HEK293T (cell line): Measurements from ENCODE around the gene PDZD2.

ENCODE experiments used
- BHLHE40 ChIP-seq: fragments of 450-650 bp; IDR thresholded peaks from 2 replicates; pipeline ENCODE4 v1.6.1; 2016; ENCODE audit warnings: mild to moderate bottlenecking, moderate library complexity, borderline replicate concordance
- L3MBTL2 ChIP-seq: fragments of 450-650 bp; conservative IDR thresholded peaks from 2 replicates; pipeline ENCODE4 v1.6.1; 2016; ENCODE audit warnings: mild to moderate bottlenecking
- NFRKB ChIP-seq: fragments of 450-650 bp; IDR thresholded peaks from 2 replicates; pipeline ENCODE4 v1.6.1; 2016; ENCODE audit warnings: mild to moderate bottlenecking, moderate library complexity
- ZNF384 ChIP-seq: fragments of 450-650 bp; IDR thresholded peaks from 2 replicates; pipeline ENCODE4 v1.6.1; 2016

- TF ChIP-seq BHLHE40 = no peak
- TF ChIP-seq NFRKB = no peak
- no peak for TF ChIP-seq ZNF384
- TF ChIP-seq L3MBTL2 = no peak
Observed at GRCh38 chr5:32083981-32084430, 445.1 kb downstream of the PDZD2 start.
